K562 (cell line): Measurements from ENCODE around the gene UBE2L5. TPM values are rescaled to one million over a fixed set of nuclear protein-coding genes. Genes with fewer than 3 reads are reported as not detected.
A peak's percentile ranks its signal among the peaks of the same experiment; 100 is the strongest.

Experiments used
- C11orf30 ChIP-seq: fragments of 450-650 bp; IDR thresholded peaks from 2 replicates; pipeline ENCODE4 v1.6.1; 2016; ENCODE audit warnings: low read depth, mild to moderate bottlenecking
- CHD2 ChIP-seq: IDR thresholded peaks from 2 replicates; pipeline ENCODE4 v1.6.1; 2011; ENCODE audit warnings: low read depth, low read length
- CREM ChIP-seq: IDR thresholded peaks from 2 replicates; pipeline ENCODE4 v1.6.1; 2014; ENCODE audit warnings: antibody characterized with exemption, low read depth
- ETV5 ChIP-seq: sonication (generic); formaldehyde crosslinking; IDR thresholded peaks from 2 replicates; pipeline ENCODE4 v1.4.0; 2020; ENCODE audit warnings: low read depth, mild to moderate bottlenecking, missing genetic modification reagents
- HEY1 ChIP-seq: fragments of 250-450 bp; sonication (Bioruptor Pico); IDR thresholded peaks from 2 replicates; pipeline ENCODE4 v1.5.0; 2020; ENCODE audit warnings: mild to moderate bottlenecking, moderate library complexity, borderline replicate concordance
- MGA ChIP-seq: fragments of 450-650 bp; IDR thresholded peaks from 2 replicates; pipeline ENCODE4 v1.6.1; 2016; ENCODE audit warnings: mild to moderate bottlenecking, moderate library complexity
- NBN ChIP-seq: fragments of 450-650 bp; IDR thresholded peaks from 2 replicates; pipeline ENCODE4 v1.6.1; 2016; ENCODE audit warnings: low read depth, mild to moderate bottlenecking
- NFIC ChIP-seq: fragments of 450-650 bp; IDR thresholded peaks from 2 replicates; pipeline ENCODE4 v1.6.1; 2017; ENCODE audit warnings: mild to moderate bottlenecking, inconsistent platforms
- PML ChIP-seq: IDR thresholded peaks from 2 replicates; pipeline ENCODE4 v1.6.1; 2012; ENCODE audit warnings: low read length, inconsistent platforms
- PREB ChIP-seq: sonication (generic); formaldehyde crosslinking; IDR thresholded peaks from 2 replicates; pipeline ENCODE4 v1.8.1; 2023; ENCODE audit warnings: mild to moderate bottlenecking, missing genetic modification reagents
- SAP30 ChIP-seq: fragments of 200-600 bp; sonication (generic); IDR thresholded peaks from 2 replicates; pipeline ENCODE4 v1.6.1; 2012; ENCODE audit warnings: borderline replicate concordance, low read depth, mild to moderate bottlenecking, moderate library complexity, low read length, control low read depth, inconsistent platforms; ENCODE audit not compliant: insufficient read depth, poor library complexity, severe bottlenecking
- ZNF224 ChIP-seq: sonication (generic); formaldehyde crosslinking; IDR thresholded peaks from 2 replicates; pipeline ENCODE4 v1.8.0; 2022; ENCODE audit warnings: mild to moderate bottlenecking, missing genetic modification reagents
- ZNF232 ChIP-seq: sonication (generic); formaldehyde crosslinking; IDR thresholded peaks from 2 replicates; pipeline ENCODE4 v1.8.0; 2022; ENCODE audit warnings: mild to moderate bottlenecking, missing genetic modification reagents
- polyA plus RNA-seq, 8 experiments: library from polyadenylated mRNA; depleted of rRNA in 4 of 8; stranded (reverse) in 5 of 8; unstranded in 3 of 8; fragments of >200 nt; fragmentation: Nextera tagmentation in 2 of 8; fragmentation: Illumina TruSeq in 1 of 8; extraction: Ambion mirVana in 2 of 8; extraction: Trizol in 1 of 8; gene quantifications; 2 replicates each; pipeline versions ENCODE4 v1.2.1 to v1.2.3, GENCODE V29; 2011 to 2014; ENCODE audit warnings: inconsistent platforms in 1 of 8, missing spikeins in 1 of 8
- total RNA-seq, 7 experiments: library from RNA; depleted of rRNA in 6 of 7; stranded (reverse); fragments of >200 nt in 6 of 7; fragmentation: Illumina TruSeq in 2 of 7; extraction: Trizol in 2 of 7; gene quantifications; 2 replicates each; pipeline versions ENCODE4 v1.2.1 to v1.2.3, GENCODE V29; 2011 to 2021; ENCODE audit warnings: low replicate concordance in 1 of 7
- TF ChIP-seq, protein P1 (sequence below): fragments of 250-450 bp; sonication (Bioruptor Pico); IDR thresholded peaks from 2 replicates; pipeline ENCODE4 v1.5.0; 2021

Gene UBE2L5
- total and polyA plus RNA-seq, 9 of the 15 experiments (the other 6 are each of a cell fraction or from before 2014, with no cell fraction given): 0.22 to 1.5 (median 0.86) TPM; not detected in 6

GRCh38 chr13:30465593-30466357 lies 43.5 kb downstream of the UBE2L5 start, which contains the start of gene HMGB1 (continued):
- TF ChIP-seq HEY1: no peak
- peak; percentile 65 for TF ChIP-seq MGA
- peak; percentile 48; the same call in 1 of the 2 replicates for TF ChIP-seq NBN
- TF ChIP-seq PREB (CRISPR knock-in tag): no peak
- peak; percentile 51 for TF ChIP-seq PML
- TF ChIP-seq NFIC: peak; percentile 13; the same call in 1 of the 2 replicates
- TF ChIP-seq, protein P1, sequence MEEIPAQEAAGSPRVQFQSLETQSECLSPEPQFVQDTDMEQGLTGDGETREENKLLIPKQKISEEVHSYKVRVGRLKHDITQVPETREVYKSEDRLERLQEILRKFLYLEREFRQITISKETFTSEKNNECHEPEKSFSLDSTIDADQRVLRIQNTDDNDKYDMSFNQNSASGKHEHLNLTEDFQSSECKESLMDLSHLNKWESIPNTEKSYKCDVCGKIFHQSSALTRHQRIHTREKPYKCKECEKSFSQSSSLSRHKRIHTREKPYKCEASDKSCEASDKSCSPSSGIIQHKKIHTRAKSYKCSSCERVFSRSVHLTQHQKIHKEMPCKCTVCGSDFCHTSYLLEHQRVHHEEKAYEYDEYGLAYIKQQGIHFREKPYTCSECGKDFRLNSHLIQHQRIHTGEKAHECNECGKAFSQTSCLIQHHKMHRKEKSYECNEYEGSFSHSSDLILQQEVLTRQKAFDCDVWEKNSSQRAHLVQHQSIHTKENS (CRISPR knock-in tag): no peak
- TF ChIP-seq C11orf30: 0 out of 2 replicates have a peak, but pooled peaks have one; percentile 17
- TF ChIP-seq ZNF224 (CRISPR knock-in tag): no peak
- peak; percentile 25; the same call in 1 of the 2 replicates for TF ChIP-seq CHD2
- TF ChIP-seq CREM: peak; percentile 91
- no peak for TF ChIP-seq ZNF232 (CRISPR knock-in tag)
- no peak for TF ChIP-seq ETV5 (CRISPR knock-in tag)
- TF ChIP-seq SAP30: peak; percentile 97
